Stimulated activated CD8-positive, alpha-beta memory T cell treated with anti-CD3 and anti-CD28 coated beads, Interleukin-4, amount 100 ng/mL, for 4 hours (primary cell): Measurements from ENCODE around the gene GLIS2.

Experiments used
- DNase-seq, 2 donors: peaks; one replicate each; pipeline ENCODE4 v3.0.0-alpha.2; 2020; ENCODE audit warnings: low read depth in 2 of 2, low spot score in 1 of 2

The GLIS2 gene

DNA sequence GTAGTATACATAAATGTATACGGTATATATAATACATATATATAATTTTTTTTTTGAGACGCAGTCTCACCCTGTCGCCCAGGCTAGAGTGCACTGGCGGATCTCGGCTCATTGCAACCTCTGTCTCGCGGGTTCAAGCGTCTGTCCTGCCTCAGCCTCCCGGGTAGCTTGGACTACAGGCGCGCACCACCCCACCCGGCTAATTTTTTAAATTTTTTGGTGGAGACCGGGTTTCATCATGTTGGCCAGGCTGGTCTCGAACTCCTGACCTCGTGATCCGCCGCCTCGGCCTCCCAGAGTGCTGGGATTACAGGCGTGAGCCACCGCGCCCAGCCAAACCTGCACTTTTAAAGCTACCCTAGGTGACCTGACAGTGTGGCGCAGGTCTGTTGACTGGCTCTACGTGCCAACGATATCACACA, 34.5 kb downstream of the GLIS2 start:
- no peak for DNase-seq

- peak; percentile 95 to 98 for DNase-seq
These were observed 35.2 kb downstream of the GLIS2 start, which contains the start of gene PAM16 for GRCh38 chr16:4350787-4351659. PAM16 (minus strand) TSS chr16:4351321; CDS start chr16:4351234, 87 bp downstream.

DNA sequence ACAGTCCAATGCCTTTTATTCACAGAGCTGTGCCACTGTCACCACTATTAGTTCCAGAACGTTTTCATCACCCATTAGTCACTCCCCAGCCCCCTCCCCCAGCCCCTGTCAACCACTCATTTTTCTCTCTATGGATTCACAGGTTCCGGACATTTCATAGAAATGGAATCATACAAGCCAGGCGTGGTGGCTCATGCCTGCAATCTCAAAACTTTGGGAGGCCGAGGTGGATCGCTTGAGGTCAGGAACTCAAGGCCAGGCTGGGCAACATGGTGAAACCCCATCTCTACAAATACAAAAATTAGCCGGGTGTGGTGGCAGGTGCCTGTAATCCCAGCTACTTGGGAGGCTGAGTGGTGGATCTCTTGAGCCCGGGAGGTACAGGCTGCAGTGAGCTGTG, 36.0 kb downstream of the GLIS2 start:
- DNase-seq, result no peak

GRCh38 chr16:4352843-4353242, 37.0 kb downstream of the GLIS2 start:
- no peak for DNase-seq

- no peak for DNase-seq
These were observed 37.8 kb downstream of the GLIS2 start for GRCh38 chr16:4353675-4354074.

DNA sequence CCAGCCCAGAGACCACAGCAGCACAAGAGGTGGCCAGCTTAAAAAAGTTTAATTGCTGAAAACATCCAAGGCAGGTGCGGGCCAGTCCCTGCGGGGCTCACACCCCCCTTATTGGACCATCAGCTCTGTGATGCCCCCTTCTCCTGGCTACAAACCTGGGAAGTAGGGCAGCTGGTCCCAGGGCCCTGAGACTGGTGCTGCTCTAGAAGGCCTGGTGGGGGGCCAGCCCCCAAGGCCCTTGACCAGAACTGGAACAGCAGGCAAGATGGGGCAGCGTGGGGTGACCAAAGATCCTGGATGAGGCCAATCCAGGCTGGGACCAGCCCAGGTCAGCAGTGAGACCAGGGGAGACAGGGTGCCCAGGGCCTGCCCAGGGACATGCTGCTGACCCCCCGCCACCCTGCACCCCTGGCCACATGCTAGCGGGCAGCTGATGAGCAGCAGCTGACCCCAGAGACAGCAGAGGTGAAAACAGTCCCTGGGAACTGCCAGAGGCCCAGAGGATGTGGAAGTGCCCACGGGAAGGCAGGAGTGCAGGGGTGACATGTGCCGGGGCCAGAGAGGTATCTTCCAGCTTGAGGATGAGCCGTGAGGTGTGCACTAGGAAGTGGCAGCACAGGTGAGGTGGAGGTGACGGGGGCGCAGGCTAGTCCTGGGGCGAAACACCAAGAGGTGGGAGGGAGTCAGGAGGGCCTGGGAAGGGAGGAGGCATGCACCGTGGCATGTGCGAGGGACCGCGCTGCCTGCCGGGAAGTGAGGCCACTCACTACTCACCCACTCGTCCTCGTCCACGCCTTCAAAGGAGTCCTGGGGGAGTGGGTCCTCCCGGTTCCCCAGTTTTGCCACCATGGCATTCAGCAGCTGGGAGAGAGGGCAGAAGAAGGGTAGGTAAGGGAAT, 38.9 kb downstream of the GLIS2 start:
- DNase-seq, result no peak

- DNase-seq, result no peak
These were observed 41.0 kb downstream of the GLIS2 start for GRCh38 chr16:4356820-4357219.

GRCh38 chr16:4358236-4358635, 42.4 kb downstream of the GLIS2 start:
- no peak for DNase-seq

DNA sequence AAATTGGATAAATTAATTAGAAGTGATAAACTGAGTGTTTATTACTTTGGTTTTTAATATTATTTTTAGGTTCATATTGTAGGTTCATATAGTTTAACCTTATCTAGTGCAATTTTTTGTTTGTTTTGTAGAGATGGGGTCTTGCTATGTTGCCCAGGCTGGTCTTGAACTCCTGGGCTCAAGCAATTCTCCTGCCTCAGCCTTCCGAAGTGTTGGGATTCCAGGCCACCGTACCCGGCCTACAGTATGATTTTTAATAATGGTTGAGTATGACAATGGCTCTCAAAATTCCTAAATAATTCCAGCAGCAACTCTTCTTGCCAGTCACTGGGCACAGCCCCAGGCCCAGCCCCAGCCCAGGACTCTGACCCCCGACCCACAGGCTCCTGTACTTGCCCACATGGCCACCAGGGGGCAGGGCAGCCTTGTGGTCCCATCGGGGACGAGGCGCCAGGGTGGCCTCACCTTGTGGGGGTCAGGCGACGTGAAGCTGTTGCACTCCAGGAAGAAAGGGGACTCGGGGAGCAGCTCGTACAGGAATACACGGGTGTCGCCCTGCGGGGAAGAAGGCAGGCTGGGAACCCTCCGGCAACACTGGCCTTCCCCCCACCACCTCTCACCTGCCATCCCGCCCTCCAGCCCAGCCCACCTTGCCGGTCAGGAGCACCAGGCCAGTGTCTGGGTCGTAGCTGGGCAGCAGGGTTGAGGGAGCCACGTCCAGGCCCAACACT, 43.1 kb downstream of the GLIS2 start:
- DNase-seq, result peak; percentile 31 to 51

- no peak for DNase-seq
These were observed 44.0 kb downstream of the GLIS2 start for GRCh38 chr16:4359914-4360313.

- no peak for DNase-seq
These were observed 44.7 kb downstream of the GLIS2 start for GRCh38 chr16:4360538-4361021.

DNA sequence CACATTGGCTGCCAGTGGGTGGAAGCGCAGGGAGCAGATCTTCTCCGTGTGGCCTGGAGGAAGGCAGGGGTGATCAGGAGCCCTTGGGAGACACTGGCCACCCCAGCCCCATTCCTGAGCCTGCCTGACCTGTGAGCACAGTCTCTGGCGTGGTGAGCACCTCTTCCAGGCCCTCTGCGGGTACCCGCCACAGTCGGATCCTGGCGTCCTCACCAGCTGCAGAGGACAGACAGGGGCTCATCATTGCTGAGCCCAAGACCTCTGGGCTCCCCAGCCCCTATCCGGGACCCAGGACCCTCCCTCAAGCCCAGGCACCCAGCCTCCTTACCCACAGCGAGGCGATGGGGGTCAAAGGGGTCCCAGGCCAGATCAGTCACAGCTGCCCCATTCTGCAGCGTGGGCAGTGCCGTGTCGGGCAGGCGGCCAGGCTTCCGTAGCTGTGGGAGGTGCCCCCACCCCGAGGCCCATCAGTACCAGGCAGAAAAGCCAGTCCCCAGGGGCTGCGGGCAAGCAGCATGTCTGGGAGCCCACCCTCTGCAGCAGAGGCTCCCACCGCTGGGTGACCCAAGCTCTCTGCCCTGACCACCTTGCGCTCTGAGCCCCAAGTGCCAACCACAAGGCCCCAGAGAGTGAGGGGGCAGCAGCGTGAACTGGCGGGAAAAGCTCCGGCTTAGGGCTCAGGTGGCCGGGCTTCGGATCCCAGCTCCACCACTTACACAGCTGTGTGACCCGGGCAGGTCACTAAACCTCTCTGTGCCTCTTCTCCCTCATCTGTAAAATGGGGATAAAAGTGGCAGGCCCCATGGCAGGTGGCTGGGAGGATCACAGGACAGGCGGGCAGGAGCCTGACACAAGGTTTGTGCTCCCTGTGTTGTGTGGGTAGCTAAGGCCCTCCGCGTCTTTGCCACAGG, 45.4 kb downstream of the GLIS2 start:
- DNase-seq, result no peak

DNA sequence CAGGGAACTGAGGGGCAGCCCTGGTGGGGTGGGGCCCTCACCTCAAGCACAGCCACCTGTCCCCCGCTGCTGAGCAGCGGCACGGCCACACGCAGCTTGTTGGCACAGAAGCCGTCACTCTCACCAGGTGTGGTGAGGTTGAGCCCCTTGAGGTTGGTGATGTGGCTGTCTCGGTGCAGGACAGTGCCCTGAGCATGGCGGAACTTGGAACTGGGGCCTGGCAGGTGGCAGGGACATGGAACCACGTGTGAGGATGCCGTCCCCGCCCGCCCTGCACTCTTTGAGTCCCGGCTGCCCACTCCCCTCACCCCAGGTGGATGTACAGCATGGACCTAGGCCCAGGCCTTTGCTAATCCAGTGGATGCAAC, 46.1 kb downstream of the GLIS2 start:
- no peak for DNase-seq

- no peak for DNase-seq
These were observed 46.7 kb downstream of the GLIS2 start for GRCh38 chr16:4362476-4363135.

GRCh38 chr16:4364196-4365013, 48.5 kb downstream of the GLIS2 start:
- DNase-seq, result no peak

GRCh38 chr16:4365014-4365406, 49.1 kb downstream of the GLIS2 start:
- DNase-seq, result no peak

DNA sequence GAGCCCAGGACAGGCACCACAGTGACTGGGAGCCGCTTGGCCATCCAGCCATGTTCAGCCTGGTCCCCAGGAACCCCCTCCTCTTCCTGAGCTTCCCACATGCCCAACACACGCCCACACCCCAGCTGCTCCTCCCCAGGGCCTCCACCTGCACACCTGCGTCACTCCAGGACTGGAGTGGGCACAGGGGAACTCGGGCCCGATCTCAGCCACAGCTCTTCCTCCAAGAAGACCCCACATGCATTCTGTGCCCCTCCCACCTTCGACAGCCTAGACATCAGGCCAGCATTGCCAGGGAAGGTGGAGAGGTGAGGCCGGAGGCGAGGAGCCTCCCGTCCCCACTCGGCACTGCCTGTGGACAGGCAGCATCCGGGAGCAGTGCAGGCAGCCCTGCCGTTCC, 49.7 kb downstream of the GLIS2 start:
- DNase-seq, result no peak

GRCh38 chr16:4366016-4366415, 50.1 kb downstream of the GLIS2 start:
- no peak for DNase-seq

GRCh38 chr16:4367393-4367856, 51.6 kb downstream of the GLIS2 start:
- DNase-seq, result no peak
